Chondrocyte (in vitro differentiated cells): Measurements from ENCODE around the gene DNAH3. TPM values are rescaled to one million over a fixed set of nuclear protein-coding genes. Genes with fewer than 3 reads are reported as not detected.

Source experiments
- DNase-seq: peaks from one replicate; pipeline ENCODE4 v3.0.0; 2021; ENCODE audit warnings: mixed read lengths, low spot score
- H3K27ac Mint-ChIP-seq: one replicate; pipeline ENCODE4 v1.8.0; 2021; ENCODE audit warnings: mild to moderate bottlenecking, moderate library complexity, mixed read lengths; ENCODE audit not compliant: unreplicated experiment
- H3K27me3 Mint-ChIP-seq: 2 replicates; pipeline ENCODE4 v1.8.0; 2021; ENCODE audit warnings: low read depth, mixed read lengths
- H3K36me3 Mint-ChIP-seq: 2 replicates; pipeline ENCODE4 v1.8.0; 2021; ENCODE audit warnings: low read depth, mixed read lengths
- H3K4me1 Mint-ChIP-seq: 2 replicates; pipeline ENCODE4 v1.8.0; 2021; ENCODE audit warnings: low read depth, mild to moderate bottlenecking, mixed read lengths
- H3K4me3 Mint-ChIP-seq: one replicate; pipeline ENCODE4 v1.8.0; 2021; ENCODE audit warnings: mild to moderate bottlenecking, moderate library complexity, mixed read lengths; ENCODE audit not compliant: unreplicated experiment
- H3K9me3 Mint-ChIP-seq: 2 replicates; pipeline ENCODE4 v1.8.0; 2021; ENCODE audit warnings: low read depth, mixed read lengths
- total RNA-seq: library from RNA; stranded (reverse); gene quantifications from 3 replicates; pipeline ENCODE4 v1.2.1, GENCODE V29; 2021
- TF ChIP-seq, protein P1 (sequence below): fragments of 200-600 bp; sonication (generic); IDR thresholded peaks from 2 replicates; pipeline ENCODE4 v1.5.0; 2021; ENCODE audit warnings: antibody characterized with exemption, mild to moderate bottlenecking, moderate library complexity

Gene DNAH3
- total RNA-seq, 1 donor from 2014 or later: not detected

DNA sequence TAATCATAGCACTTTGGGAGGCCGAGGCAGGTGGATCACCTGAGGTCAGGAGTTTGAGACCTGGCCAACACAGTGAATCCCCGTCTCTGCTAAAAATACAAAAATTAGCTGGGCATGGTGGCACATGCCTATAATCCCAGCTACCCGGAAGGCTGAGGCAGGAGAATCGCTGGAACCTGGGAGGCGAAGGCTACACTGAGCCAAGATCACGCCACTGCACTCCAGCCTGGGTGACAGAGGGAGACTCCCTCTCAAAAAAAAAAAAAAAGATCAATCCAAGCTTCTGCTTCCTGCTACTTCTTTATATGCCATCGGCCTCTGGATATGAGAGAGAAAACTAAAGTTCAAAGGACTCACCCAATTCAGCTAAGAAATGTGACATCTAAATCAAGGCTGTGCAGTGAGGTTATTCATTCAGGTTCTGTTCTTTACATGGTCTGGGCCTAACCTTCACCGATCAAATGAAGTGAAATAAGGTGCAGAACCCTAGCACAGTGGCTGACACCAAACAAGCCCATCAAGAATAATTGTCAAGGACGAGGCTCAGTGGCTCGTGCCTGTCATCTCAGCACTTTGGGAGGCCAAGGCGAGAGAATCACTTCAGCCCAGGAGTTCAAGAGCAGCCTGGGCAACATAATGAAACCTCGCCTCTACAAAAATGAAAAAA lies 35.1 kb upstream of the DNAH3 start:
- H3K27me3 Mint-ChIP-seq: no peaks in the 10 kb centered on the region
- TF ChIP-seq, protein P1, sequence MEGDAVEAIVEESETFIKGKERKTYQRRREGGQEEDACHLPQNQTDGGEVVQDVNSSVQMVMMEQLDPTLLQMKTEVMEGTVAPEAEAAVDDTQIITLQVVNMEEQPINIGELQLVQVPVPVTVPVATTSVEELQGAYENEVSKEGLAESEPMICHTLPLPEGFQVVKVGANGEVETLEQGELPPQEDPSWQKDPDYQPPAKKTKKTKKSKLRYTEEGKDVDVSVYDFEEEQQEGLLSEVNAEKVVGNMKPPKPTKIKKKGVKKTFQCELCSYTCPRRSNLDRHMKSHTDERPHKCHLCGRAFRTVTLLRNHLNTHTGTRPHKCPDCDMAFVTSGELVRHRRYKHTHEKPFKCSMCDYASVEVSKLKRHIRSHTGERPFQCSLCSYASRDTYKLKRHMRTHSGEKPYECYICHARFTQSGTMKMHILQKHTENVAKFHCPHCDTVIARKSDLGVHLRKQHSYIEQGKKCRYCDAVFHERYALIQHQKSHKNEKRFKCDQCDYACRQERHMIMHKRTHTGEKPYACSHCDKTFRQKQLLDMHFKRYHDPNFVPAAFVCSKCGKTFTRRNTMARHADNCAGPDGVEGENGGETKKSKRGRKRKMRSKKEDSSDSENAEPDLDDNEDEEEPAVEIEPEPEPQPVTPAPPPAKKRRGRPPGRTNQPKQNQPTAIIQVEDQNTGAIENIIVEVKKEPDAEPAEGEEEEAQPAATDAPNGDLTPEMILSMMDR: no peak
- H3K9me3 Mint-ChIP-seq: peaks cover 3% of the 10 kb centered on the region
- H3K4me3 Mint-ChIP-seq: no peak overlapping the region
- H3K27ac Mint-ChIP-seq: no peak overlapping the region
- peaks cover 9% of the 10 kb centered on the region for H3K4me1 Mint-ChIP-seq
- no peak for DNase-seq
- H3K36me3 Mint-ChIP-seq: peaks cover 15% of the 10 kb centered on the region

DNA sequence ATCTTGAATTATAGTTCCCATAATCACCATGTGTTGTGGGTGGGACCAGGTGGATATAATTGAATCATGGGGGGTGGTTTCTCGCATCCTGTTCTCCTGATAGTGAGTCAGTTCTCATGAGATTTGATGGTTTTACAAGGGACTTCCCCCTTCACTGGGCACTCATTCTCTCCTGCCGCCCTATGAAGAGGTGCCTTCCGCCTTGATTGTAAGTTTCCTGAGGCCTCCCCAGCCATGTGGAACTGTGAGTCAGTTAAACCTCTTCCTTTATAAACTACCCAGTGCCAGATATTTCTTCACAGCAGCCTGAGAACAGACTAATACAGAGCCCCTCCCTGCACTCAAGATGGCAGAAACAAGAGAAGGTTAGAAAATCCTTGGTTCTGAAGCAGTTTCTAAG lies 34.2 kb upstream of the DNAH3 start:
- Mint-ChIP-seq H3K27me3 (no peaks in the 10 kb centered on the region), H3K4me3 (no peak overlapping the region), H3K9me3 (no peaks in the 10 kb centered on the region), H3K27ac (no peak overlapping the region), H3K36me3 (peaks cover 20% of the 10 kb centered on the region), H3K4me1 (peaks cover 9% of the 10 kb centered on the region)
- DNase-seq: no peak
- TF ChIP-seq, protein P1: no peak

DNA sequence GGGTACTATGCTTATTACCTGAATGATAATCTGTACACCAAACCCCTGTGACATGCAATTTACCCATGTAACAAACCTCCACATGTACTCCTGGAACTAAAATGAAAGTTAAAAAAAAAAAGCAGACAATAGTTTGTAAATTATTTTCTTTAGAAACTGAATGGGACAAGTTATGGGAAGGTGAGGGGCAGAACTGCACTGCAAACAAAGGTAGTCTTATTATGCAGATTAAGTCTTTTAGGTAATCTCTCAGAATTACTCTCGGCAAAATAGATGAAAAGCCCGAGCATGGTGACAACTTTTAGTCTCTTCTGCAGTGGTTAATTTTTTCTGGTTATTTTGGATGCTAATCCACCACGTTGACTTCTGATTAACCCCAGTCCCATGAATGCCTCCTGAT lies 33.3 kb upstream of the DNAH3 start:
- Mint-ChIP-seq H3K36me3 (peaks cover 27% of the 10 kb centered on the region), H3K27ac (no peak overlapping the region), H3K27me3 (no peaks in the 10 kb centered on the region), H3K9me3 (no peaks in the 10 kb centered on the region), H3K4me3 (no peak overlapping the region), H3K4me1 (peaks cover 9% of the 10 kb centered on the region)
- TF ChIP-seq, protein P1: no peak
- DNase-seq: no peak

DNA sequence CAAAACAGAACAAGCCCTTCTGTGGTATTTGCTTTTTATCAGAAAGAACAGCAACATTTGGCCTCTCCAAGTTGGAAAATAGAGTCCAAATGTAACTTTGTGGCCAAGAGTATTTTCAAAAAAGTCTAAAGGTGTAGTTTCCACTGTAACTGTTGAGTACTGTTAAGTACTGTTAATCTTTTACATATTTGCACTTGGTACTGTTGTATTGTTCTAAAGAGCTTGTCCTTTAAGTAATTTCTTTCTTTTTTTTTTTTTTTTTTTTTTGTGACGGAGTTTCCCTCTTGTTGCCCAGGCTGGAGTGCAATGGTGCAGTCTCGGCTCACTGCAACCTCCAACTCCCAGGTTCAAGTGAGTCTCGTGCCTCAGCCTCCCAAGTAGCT lies 29.3 kb upstream of the DNAH3 start:
- Mint-ChIP-seq H3K27ac (no peak overlapping the region), H3K27me3 (no peaks in the 10 kb centered on the region), H3K4me1 (no peaks in the 10 kb centered on the region), H3K36me3 (peaks cover 38% of the 10 kb centered on the region), H3K9me3 (no peaks in the 10 kb centered on the region), H3K4me3 (no peak overlapping the region)
- TF ChIP-seq, protein P1: no peak
- DNase-seq: no peak

DNA sequence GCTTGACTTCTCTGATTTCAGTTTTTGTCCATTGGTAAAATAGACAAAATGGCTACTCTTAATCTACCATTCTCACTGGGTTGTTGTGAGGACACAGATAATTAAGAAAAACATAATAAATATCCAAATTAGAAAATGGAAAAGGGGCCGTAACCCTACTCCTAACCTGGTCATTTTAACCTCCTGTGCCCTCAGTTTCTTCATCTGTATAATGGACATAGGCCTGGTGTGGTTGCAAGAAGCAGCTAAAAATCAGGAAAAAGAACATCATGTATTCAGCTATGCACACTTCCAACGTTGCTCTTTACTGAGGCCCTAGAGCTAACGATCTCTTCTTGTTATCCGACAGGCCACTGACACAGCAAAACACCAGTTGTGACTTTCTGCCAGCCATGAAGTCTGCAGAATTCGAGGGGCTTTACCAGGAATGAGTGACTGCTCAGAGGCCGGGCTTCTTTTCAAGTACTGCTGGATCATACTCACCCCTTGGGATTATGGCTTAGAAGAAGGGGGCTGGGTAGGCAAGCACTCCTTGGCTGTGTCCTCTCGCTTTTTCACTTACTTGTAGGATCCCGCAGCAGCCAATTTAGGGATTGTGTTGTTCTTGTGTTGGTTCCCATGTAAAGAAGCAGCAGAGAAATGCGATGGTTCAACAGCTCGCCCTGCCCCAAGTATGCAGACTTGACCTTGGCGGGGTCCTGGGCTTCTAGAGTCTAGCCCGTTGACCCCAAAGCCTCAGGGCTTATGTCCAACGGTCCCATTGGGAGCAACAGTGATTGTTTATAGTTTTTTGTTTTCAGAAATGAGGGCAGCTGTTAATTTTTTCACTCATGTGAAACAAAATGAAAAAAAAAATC lies 28.7 kb upstream of the DNAH3 start:
- no peak for DNase-seq
- Mint-ChIP-seq H3K4me1 (no peaks in the 10 kb centered on the region), H3K27me3 (no peaks in the 10 kb centered on the region), H3K4me3 (no peak overlapping the region), H3K27ac (no peak overlapping the region), H3K9me3 (no peaks in the 10 kb centered on the region), H3K36me3 (peaks cover 44% of the 10 kb centered on the region)
- TF ChIP-seq, protein P1: no peak
